Activated CD4-positive, alpha-beta T cell treated with anti-CD3 and anti-CD28 coated beads, Interleukin-2, amount 10 ng/mL, durations not matched to agents 24 days and 14 days (primary cell): ENCODE results near the gene TCF4. TPM values are rescaled to one million over a fixed set of nuclear protein-coding genes. Genes with fewer than 3 reads are reported as not detected.
A peak's percentile ranks its signal among the peaks of the same experiment; 100 is the strongest.

Experiments
- DNase-seq: peaks from one replicate; pipeline ENCODE4 v3.0.0; 2022
- H3K27ac Mint-ChIP-seq: one replicate; pipeline ENCODE4 v1.8.0; 2022; ENCODE audit warnings: mild to moderate bottlenecking, mixed read lengths
- H3K27me3 Mint-ChIP-seq: one replicate; pipeline ENCODE4 v1.8.0; 2022; ENCODE audit warnings: mixed read lengths
- H3K36me3 Mint-ChIP-seq: one replicate; pipeline ENCODE4 v1.8.0; 2022; ENCODE audit warnings: low read depth, mild to moderate bottlenecking, mixed read lengths
- H3K4me1 Mint-ChIP-seq: one replicate; pipeline ENCODE4 v1.8.0; 2021; ENCODE audit warnings: mixed read lengths
- H3K4me3 Mint-ChIP-seq: one replicate; pipeline ENCODE4 v1.8.0; 2022; ENCODE audit warnings: mild to moderate bottlenecking, moderate library complexity, mixed read lengths
- H3K9me3 Mint-ChIP-seq: one replicate; pipeline ENCODE4 v1.8.0; 2021; ENCODE audit warnings: mixed read lengths
- intact Hi-C: fragments of 100-400 bp; cut with micrococcal nuclease; formaldehyde crosslinking; loops from one replicate; pipeline ENCODE4 v1.15.1; 2023
- total RNA-seq: library from RNA; stranded (reverse); gene quantifications from 2 replicates; pipeline ENCODE4 v1.2.3, GENCODE V29; 2022

TCF4 gene
- total RNA-seq, 1 donor from 2014 or later: 2.6 TPM

DNA sequence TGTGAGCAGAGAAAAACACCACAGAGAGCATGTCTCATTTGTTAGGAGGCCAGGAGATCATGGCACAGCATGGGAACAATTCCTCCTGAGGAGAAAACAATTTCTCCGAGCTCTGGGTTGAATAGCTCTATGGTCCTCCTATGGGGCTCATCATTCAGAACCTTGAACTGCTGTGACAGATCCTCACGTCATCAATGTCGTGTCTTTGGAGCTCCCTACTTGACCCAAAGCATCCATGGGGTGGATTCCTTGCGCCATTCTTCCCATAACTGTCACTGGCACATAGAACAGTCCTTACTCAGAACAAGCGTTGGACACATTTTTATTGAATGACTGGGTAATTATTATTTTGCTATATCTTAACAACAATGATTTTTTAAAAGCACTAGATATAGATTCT lies 15.8 kb upstream of the TCF4 start:
- Mint-ChIP-seq H3K9me3 (no peaks in the 10 kb centered on the region), H3K4me3 (no peak overlapping the region), H3K27me3 (peaks cover 1% of the 10 kb centered on the region), H3K36me3 (no peaks in the 10 kb centered on the region), H3K27ac (no peak overlapping the region), H3K4me1 (no peaks in the 10 kb centered on the region)
- no peak for DNase-seq
- intact Hi-C loops: no loop called here

DNA sequence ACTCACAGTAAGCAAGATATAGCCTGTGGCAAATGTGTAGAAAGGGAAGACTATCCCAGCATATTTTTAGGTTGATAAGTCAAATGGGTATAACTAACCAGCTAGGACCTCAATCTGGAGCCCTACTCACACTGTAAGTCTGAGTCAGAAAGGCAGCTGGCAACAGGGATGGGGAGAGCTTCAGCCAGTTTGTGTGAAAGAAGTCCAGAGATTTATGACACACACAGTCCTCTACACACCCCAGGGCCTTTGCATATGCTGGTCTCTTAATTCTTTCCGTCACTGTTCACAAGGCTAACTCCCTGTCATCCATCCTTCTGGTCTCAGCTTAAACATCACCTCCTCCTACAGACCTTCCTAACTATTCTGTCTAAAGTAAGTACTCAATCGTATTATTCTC lies 5.9 kb upstream of the TCF4 start:
- H3K4me1 Mint-ChIP-seq: peaks cover 10% of the 10 kb centered on the region
- H3K36me3 Mint-ChIP-seq: no peaks in the 10 kb centered on the region
- no peak overlapping the region for H3K27ac Mint-ChIP-seq
- intact Hi-C loops: no loop called here
- H3K4me3 Mint-ChIP-seq: no peak overlapping the region
- H3K9me3 Mint-ChIP-seq: peaks cover 5% of the 10 kb centered on the region
- no peak for DNase-seq
- no peaks in the 10 kb centered on the region for H3K27me3 Mint-ChIP-seq

GRCh38 chr18:55592572-55592971 lies 4.6 kb upstream of the TCF4 start:
- Mint-ChIP-seq H3K9me3 (peaks cover 5% of the 10 kb centered on the region), H3K4me1 (peaks cover 14% of the 10 kb centered on the region), H3K36me3 (no peaks in the 10 kb centered on the region), H3K4me3 (no peak overlapping the region), H3K27ac (no peak overlapping the region), H3K27me3 (peaks cover 5% of the 10 kb centered on the region)
- intact Hi-C loops: no loop called here
- no peak for DNase-seq

DNA sequence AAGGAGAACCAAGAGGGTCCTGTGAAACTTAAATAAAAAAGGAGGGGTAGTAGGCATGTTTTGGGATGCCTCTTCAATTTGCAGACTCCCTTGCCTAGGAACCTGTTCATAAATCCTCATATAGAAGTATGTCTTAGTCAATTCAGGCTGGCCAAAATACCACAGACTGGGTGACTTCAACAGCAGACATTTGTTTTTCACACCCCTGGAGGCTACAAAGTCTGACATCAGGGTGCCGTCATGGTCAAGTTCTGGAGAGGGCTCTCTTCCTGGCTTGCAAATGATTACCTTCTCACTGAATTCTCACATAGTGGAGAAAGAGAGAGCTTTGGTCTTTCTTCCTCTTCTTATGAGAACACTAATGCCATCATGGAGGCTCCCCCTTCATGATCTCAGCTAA lies 4.1 kb upstream of the TCF4 start:
- intact Hi-C loops: no loop called here
- H3K4me3 Mint-ChIP-seq: no peak overlapping the region
- peaks cover 5% of the 10 kb centered on the region for H3K9me3 Mint-ChIP-seq
- H3K27me3 Mint-ChIP-seq: peaks cover 8% of the 10 kb centered on the region
- no peak overlapping the region for H3K27ac Mint-ChIP-seq
- no peak for DNase-seq
- peaks cover 16% of the 10 kb centered on the region for H3K4me1 Mint-ChIP-seq
- no peaks in the 10 kb centered on the region for H3K36me3 Mint-ChIP-seq

DNA sequence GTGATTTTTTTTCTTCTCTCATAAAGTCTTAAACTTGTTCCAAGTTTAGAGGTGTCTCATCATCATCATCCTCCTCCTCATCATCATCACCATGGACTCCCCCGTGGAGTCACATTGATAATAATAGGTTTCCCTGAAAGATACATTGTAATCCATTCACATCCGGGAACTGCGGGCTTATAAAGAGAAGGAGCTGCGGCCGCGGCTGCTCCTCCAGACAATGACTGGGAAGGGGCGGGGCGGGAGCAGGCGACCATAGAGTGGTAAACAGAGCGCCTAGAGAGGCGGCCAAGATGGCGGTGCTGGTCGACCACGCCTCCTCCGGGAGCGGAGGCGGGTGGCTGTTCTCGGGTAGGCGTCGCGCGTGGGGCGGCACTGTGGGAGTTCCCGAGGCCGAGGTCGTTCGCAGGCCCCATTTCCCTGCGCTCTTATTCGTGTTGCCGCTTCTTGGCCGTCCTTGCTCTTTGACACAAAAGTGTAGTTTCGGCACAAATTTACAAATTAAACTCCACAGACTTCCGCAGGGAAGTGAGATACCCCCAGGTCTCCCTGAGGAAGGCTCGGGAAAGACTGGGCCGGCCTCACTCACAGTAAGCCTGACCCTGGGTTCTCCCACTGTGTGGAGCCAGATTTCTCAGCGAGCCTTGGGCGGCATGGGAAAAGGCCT lies 1.8 kb upstream of the TCF4 start:
- intact Hi-C loops: loop anchor here (5.0 kb wide), 4 partner anchors 102 to 1848 kb away; partner anchors contain the start of genes ONECUT2 and WDR7
- H3K9me3 Mint-ChIP-seq: peaks cover 5% of the 10 kb centered on the region
- peak overlapping the region; percentile 83 for H3K27ac Mint-ChIP-seq
- H3K4me3 Mint-ChIP-seq: peak overlapping the region; percentile 86
- H3K27me3 Mint-ChIP-seq: peaks cover 30% of the 10 kb centered on the region
- H3K4me1 Mint-ChIP-seq: peaks cover 21% of the 10 kb centered on the region
- peak; percentile 96 for DNase-seq
- no peaks in the 10 kb centered on the region for H3K36me3 Mint-ChIP-seq

GRCh38 chr18:55588870-55589595 lies 1.0 kb upstream of the TCF4 start:
- Mint-ChIP-seq H3K9me3 (peaks cover 5% of the 10 kb centered on the region), H3K27ac (peak overlapping the region; percentile 83), H3K4me3 (peak overlapping the region; percentile 86), H3K36me3 (no peaks in the 10 kb centered on the region), H3K27me3 (peaks cover 30% of the 10 kb centered on the region), H3K4me1 (peaks cover 21% of the 10 kb centered on the region)
- DNase-seq: no peak
- intact Hi-C loops: loop anchor here (5.0 kb wide), 4 partner anchors 102 to 1848 kb away; partner anchors contain the start of genes ONECUT2 and WDR7

- no peak for DNase-seq
- Mint-ChIP-seq H3K4me3 (peak overlapping the region; percentile 86), H3K27me3 (peaks cover 31% of the 10 kb centered on the region), H3K9me3 (peaks cover 5% of the 10 kb centered on the region), H3K27ac (peak overlapping the region; percentile 67), H3K4me1 (peaks cover 21% of the 10 kb centered on the region), H3K36me3 (no peaks in the 10 kb centered on the region)
- intact Hi-C loops: loop anchor here (5.0 kb wide), 4 partner anchors 100 to 1850 kb away; partner anchors contain the start of genes ONECUT2 and WDR7
Measured at GRCh38 chr18:55587418-55588110, 428 bp downstream of the TCF4 start.

GRCh38 chr18:55585920-55586561 lies 2.0 kb downstream of the TCF4 start:
- Mint-ChIP-seq H3K27ac (no peak overlapping the region), H3K4me3 (peak overlapping the region; percentile 86), H3K9me3 (peaks cover 3% of the 10 kb centered on the region), H3K27me3 (peaks cover 36% of the 10 kb centered on the region), H3K36me3 (no peaks in the 10 kb centered on the region), H3K4me1 (peaks cover 21% of the 10 kb centered on the region)
- intact Hi-C loops: loop anchor here (5.0 kb wide), 4 partner anchors 99 to 1851 kb away; partner anchors contain the start of genes ONECUT2 and WDR7
- DNase-seq: no peak

- Mint-ChIP-seq H3K4me3 (peak overlapping the region; percentile 86), H3K27me3 (peaks cover 40% of the 10 kb centered on the region), H3K27ac (no peak overlapping the region), H3K36me3 (no peaks in the 10 kb centered on the region), H3K9me3 (no peaks in the 10 kb centered on the region), H3K4me1 (peaks cover 21% of the 10 kb centered on the region)
- DNase-seq: no peak
- intact Hi-C loops: loop anchor here (5.0 kb wide), 4 partner anchors 98 to 1852 kb away; partner anchors contain the start of genes ONECUT2 and WDR7
Measured at GRCh38 chr18:55585065-55585919, 2.7 kb downstream of the TCF4 start.

DNA sequence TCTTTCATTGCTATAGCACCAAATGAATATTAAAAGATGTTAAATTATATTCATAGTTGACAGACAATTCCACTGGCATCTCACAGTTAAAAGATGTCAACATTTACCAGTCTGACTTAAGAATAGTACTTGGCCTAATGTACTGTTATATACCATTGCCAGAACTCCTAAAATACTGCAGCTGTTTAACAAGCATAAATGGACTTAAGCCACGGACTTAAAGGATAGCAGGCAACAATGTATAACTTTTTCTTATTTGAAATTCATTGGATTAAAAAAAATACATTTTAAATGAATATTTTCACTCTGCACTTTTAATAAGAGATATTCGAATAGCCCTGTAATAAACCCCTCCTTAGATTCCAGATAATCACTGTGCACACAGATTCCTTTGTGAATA lies 3.8 kb downstream of the TCF4 start:
- no peak for DNase-seq
- no peak overlapping the region for H3K4me3 Mint-ChIP-seq
- no peaks in the 10 kb centered on the region for H3K9me3 Mint-ChIP-seq
- peaks cover 40% of the 10 kb centered on the region for H3K27me3 Mint-ChIP-seq
- H3K27ac Mint-ChIP-seq: no peak overlapping the region
- peaks cover 14% of the 10 kb centered on the region for H3K4me1 Mint-ChIP-seq
- no peaks in the 10 kb centered on the region for H3K36me3 Mint-ChIP-seq
- intact Hi-C loops: no loop called here

- intact Hi-C loops: no loop called here
- Mint-ChIP-seq H3K4me3 (no peak overlapping the region), H3K4me1 (peaks cover 7% of the 10 kb centered on the region), H3K9me3 (no peaks in the 10 kb centered on the region), H3K27ac (no peak overlapping the region), H3K36me3 (no peaks in the 10 kb centered on the region), H3K27me3 (peaks cover 34% of the 10 kb centered on the region)
- no peak for DNase-seq
Measured at GRCh38 chr18:55582325-55582724, 5.7 kb downstream of the TCF4 start.

GRCh38 chr18:55579501-55580270 lies 8.3 kb downstream of the TCF4 start:
- H3K4me1 Mint-ChIP-seq: no peaks in the 10 kb centered on the region
- intact Hi-C loops: no loop called here
- no peaks in the 10 kb centered on the region for H3K36me3 Mint-ChIP-seq
- no peaks in the 10 kb centered on the region for H3K9me3 Mint-ChIP-seq
- H3K27ac Mint-ChIP-seq: no peak overlapping the region
- no peak for DNase-seq
- H3K4me3 Mint-ChIP-seq: no peak overlapping the region
- peaks cover 10% of the 10 kb centered on the region for H3K27me3 Mint-ChIP-seq
